Breast epithelium (tissue), 4 donors: Measurements from ENCODE around the gene MCHR2. TPM values are rescaled to one million over a fixed set of nuclear protein-coding genes. Genes with fewer than 3 reads are reported as not detected.
A peak's percentile ranks its signal among the peaks of the same experiment; 100 is the strongest.
"Not testable (repeated sequence)": the region's sequence is repeated elsewhere in the genome, so short reads cannot be mapped to it uniquely, and the experiment has no call there.

Experiments
- DNase-seq, 2 donors: peaks; one replicate each; pipeline ENCODE4 v3.0.0-alpha.2; 2019; ENCODE audit warnings: low spot score in 2 of 2
- H3K27ac ChIP-seq, 2 donors: fragments of 200-600 bp; sonication (generic) in 1 of 2; one replicate each; pipeline ENCODE4 v1.5.1; 2016 to 2019; ENCODE audit warnings: mild to moderate bottlenecking in 1 of 2
- H3K27me3 ChIP-seq, 2 donors: fragments of 200-600 bp; sonication (generic) in 1 of 2; one replicate each; pipeline versions ENCODE4 v1.5.1 to v1.6.0; 2017 to 2019; ENCODE audit warnings: control low read depth in 1 of 2, mild to moderate bottlenecking in 1 of 2
- H3K36me3 ChIP-seq: fragments of 200-600 bp; one replicate; pipeline ENCODE4 v1.5.1; 2019
- H3K4me1 ChIP-seq, 2 donors: fragments of 200-600 bp; sonication (generic); one replicate each; pipeline ENCODE4 v1.5.1; 2016 to 2019; ENCODE audit warnings: control low read depth in 1 of 2
- H3K4me3 ChIP-seq, 3 donors: fragments of 200-600 bp; sonication (generic); 1 replicate in 2 of 3; 2 replicates in 1 of 3; pipeline ENCODE4 v1.5.1; 2016 to 2019; ENCODE audit warnings: mild to moderate bottlenecking in 3 of 3, moderate library complexity in 2 of 3
- H3K9me3 ChIP-seq, 2 donors: fragments of 200-600 bp; sonication (generic) in 1 of 2; one replicate each; pipeline ENCODE4 v1.5.1; 2016 to 2019; ENCODE audit warnings: control low read depth in 1 of 2
- CTCF ChIP-seq, 3 donors: fragments of 450-650 bp; IDR thresholded peaks; one replicate each; pipeline ENCODE4 v1.5.1; 2016 to 2017; ENCODE audit warnings: antibody characterized with exemption in 3 of 3, mild to moderate bottlenecking in 3 of 3, moderate library complexity in 3 of 3
- POLR2A ChIP-seq: fragments of 450-650 bp; IDR thresholded peaks from one replicate; pipeline ENCODE4 v1.6.1; 2016; ENCODE audit warnings: antibody characterized with exemption, mild to moderate bottlenecking, moderate library complexity
- POLR2AphosphoS5 ChIP-seq, 3 donors: sonication (generic); formaldehyde crosslinking; IDR thresholded peaks; one replicate each; pipeline ENCODE4 v1.6.1; 2017; ENCODE audit warnings: antibody characterized with exemption in 3 of 3
- intact Hi-C: fragments of 100-400 bp; cut with DNase I; formaldehyde crosslinking; loops from one replicate; pipeline ENCODE4 v1.15.1; 2023; ENCODE audit warnings: low total_unique reads
- total RNA-seq, 3 donors: library from RNA; depleted of rRNA; stranded (reverse); fragments of >200 nt; gene quantifications; one replicate each; pipeline ENCODE4 v1.1.0, GENCODE V29; 2016

Gene MCHR2
- total RNA-seq = not detected

- DNase-seq = no peak
- H3K4me1 ChIP-seq = no peaks in the 10 kb centered on the region
- H3K4me3 ChIP-seq = peak within 1 kb of the TSS in 2 of 3 donors; percentile 29 to 55
- intact Hi-C loops = no loop called here
- H3K27ac ChIP-seq = no peak within 1 kb of the TSS
- H3K9me3 ChIP-seq = no peaks in the 10 kb centered on the region
- H3K27me3 ChIP-seq = peaks cover 0 to 18% of the 10 kb centered on the region in 2 donors
- no peaks in the 10 kb centered on the region for H3K36me3 ChIP-seq
- no peak for TF ChIP-seq POLR2AphosphoS5 (IDR thresholded peaks at IDR 0.05)
- TF ChIP-seq POLR2A = no peak
- TF ChIP-seq CTCF (IDR thresholded peaks at IDR 0.05) = no peak
Measured at GRCh38 chr6:99993533-99994251, at the start of gene MCHR2. TSS of gene MCHR2 (minus strand) at chr6:99994223. CDS start at chr6:99956147, 38,076 bp downstream.

GRCh38 chr6:100038546-100038945, 44.5 kb upstream of the MCHR2 start:
- peaks cover 0 to 14% of the 10 kb centered on the region in 2 donors for H3K9me3 ChIP-seq
- H3K27ac ChIP-seq, H3K4me1 ChIP-seq, intact Hi-C loops, H3K27me3 ChIP-seq, DNase-seq, H3K4me3 ChIP-seq, H3K36me3 ChIP-seq: not testable (repeated sequence)

GRCh38 chr6:100035873-100036653, 42.0 kb upstream of the MCHR2 start:
- Histone ChIP-seq H3K4me3 (no peak overlapping the region), H3K36me3 (no peaks in the 10 kb centered on the region), H3K27ac (no peak overlapping the region), H3K9me3 (peaks cover 0 to 14% of the 10 kb centered on the region in 2 donors), H3K4me1 (no peaks in the 10 kb centered on the region), H3K27me3 (no peaks in the 10 kb centered on the region)
- intact Hi-C loops = no loop called here
- no peak for TF ChIP-seq POLR2A
- no peak for TF ChIP-seq CTCF (IDR thresholded peaks at IDR 0.05)
- no peak for DNase-seq

GRCh38 chr6:100023798-100024197, 29.8 kb upstream of the MCHR2 start:
- no peak for TF ChIP-seq POLR2A
- no peak for TF ChIP-seq POLR2AphosphoS5 (IDR thresholded peaks at IDR 0.05)
- no peak for TF ChIP-seq CTCF (IDR thresholded peaks at IDR 0.05)
- no peak overlapping the region for H3K27ac ChIP-seq
- H3K9me3 ChIP-seq = no peaks in the 10 kb centered on the region
- intact Hi-C loops = no loop called here
- DNase-seq = no peak
- H3K4me1 ChIP-seq = no peaks in the 10 kb centered on the region
- H3K36me3 ChIP-seq = no peaks in the 10 kb centered on the region
- H3K27me3 ChIP-seq = no peaks in the 10 kb centered on the region
- no peak overlapping the region for H3K4me3 ChIP-seq

GRCh38 chr6:100022847-100023246, 28.8 kb upstream of the MCHR2 start:
- Histone ChIP-seq H3K4me1 (no peaks in the 10 kb centered on the region), H3K27ac (no peak overlapping the region), H3K36me3 (no peaks in the 10 kb centered on the region), H3K9me3 (peaks cover 0 to 2% of the 10 kb centered on the region in 2 donors), H3K27me3 (no peaks in the 10 kb centered on the region), H3K4me3 (no peak overlapping the region)
- intact Hi-C loops = no loop called here
- DNase-seq = no peak
- no peak for TF ChIP-seq POLR2A
- no peak for TF ChIP-seq POLR2AphosphoS5 (IDR thresholded peaks at IDR 0.05)
- no peak for TF ChIP-seq CTCF (IDR thresholded peaks at IDR 0.05)
